ENCODE measurements around the gene ZNF335. TPM values are rescaled to one million over a fixed set of nuclear protein-coding genes. Genes with fewer than 3 reads are reported as not detected.

ZNF335 gene
- total RNA-seq, 1 donor from 2014 or later: 23.9 TPM

GRCh38 chr20:45926731-45927070, 45.3 kb downstream of the ZNF335 start:
- no peaks in the 10 kb centered on the region for H3K27me3 Mint-ChIP-seq (ENCODE audit: unreplicated experiment)
- peaks cover 3% of the 10 kb centered on the region for H3K36me3 Mint-ChIP-seq (ENCODE audit: unreplicated experiment)
- DNase-seq (ENCODE audit: extremely low spot score, unreplicated experiment): no peak
- TF ChIP-seq, protein P1, sequence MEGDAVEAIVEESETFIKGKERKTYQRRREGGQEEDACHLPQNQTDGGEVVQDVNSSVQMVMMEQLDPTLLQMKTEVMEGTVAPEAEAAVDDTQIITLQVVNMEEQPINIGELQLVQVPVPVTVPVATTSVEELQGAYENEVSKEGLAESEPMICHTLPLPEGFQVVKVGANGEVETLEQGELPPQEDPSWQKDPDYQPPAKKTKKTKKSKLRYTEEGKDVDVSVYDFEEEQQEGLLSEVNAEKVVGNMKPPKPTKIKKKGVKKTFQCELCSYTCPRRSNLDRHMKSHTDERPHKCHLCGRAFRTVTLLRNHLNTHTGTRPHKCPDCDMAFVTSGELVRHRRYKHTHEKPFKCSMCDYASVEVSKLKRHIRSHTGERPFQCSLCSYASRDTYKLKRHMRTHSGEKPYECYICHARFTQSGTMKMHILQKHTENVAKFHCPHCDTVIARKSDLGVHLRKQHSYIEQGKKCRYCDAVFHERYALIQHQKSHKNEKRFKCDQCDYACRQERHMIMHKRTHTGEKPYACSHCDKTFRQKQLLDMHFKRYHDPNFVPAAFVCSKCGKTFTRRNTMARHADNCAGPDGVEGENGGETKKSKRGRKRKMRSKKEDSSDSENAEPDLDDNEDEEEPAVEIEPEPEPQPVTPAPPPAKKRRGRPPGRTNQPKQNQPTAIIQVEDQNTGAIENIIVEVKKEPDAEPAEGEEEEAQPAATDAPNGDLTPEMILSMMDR (IDR thresholded peaks at IDR 0.05): no peak
- no peaks in the 10 kb centered on the region for H3K9me3 Mint-ChIP-seq (ENCODE audit: unreplicated experiment)
- H3K4me3 Mint-ChIP-seq (ENCODE audit: unreplicated experiment): no peak overlapping the region
- H3K27ac Mint-ChIP-seq (ENCODE audit: unreplicated experiment): no peak overlapping the region
- peaks cover 32% of the 10 kb centered on the region for H3K4me1 Mint-ChIP-seq (ENCODE audit: unreplicated experiment)

- Mint-ChIP-seq H3K27ac (ENCODE audit: unreplicated experiment) (peak overlapping the region; percentile 90), H3K27me3 (ENCODE audit: unreplicated experiment) (no peaks in the 10 kb centered on the region), H3K36me3 (ENCODE audit: unreplicated experiment) (peaks cover 3% of the 10 kb centered on the region), H3K9me3 (ENCODE audit: unreplicated experiment) (no peaks in the 10 kb centered on the region), H3K4me1 (ENCODE audit: unreplicated experiment) (peaks cover 39% of the 10 kb centered on the region), H3K4me3 (ENCODE audit: unreplicated experiment) (no peak overlapping the region)
- DNase-seq (ENCODE audit: extremely low spot score, unreplicated experiment): no peak
- TF ChIP-seq, protein P1 (IDR thresholded peaks at IDR 0.05): no peak
Measured at GRCh38 chr20:45925821-45926506, 46.0 kb downstream of the ZNF335 start.

GRCh38 chr20:45924391-45925261, 47.4 kb downstream of the ZNF335 start:
- Mint-ChIP-seq H3K4me3 (ENCODE audit: unreplicated experiment) (peak overlapping the region; percentile 50), H3K4me1 (ENCODE audit: unreplicated experiment) (peaks cover 53% of the 10 kb centered on the region), H3K27ac (ENCODE audit: unreplicated experiment) (peak overlapping the region; percentile 90), H3K36me3 (ENCODE audit: unreplicated experiment) (peaks cover 3% of the 10 kb centered on the region), H3K9me3 (ENCODE audit: unreplicated experiment) (no peaks in the 10 kb centered on the region), H3K27me3 (ENCODE audit: unreplicated experiment) (no peaks in the 10 kb centered on the region)
- DNase-seq (ENCODE audit: extremely low spot score, unreplicated experiment): no peak
- TF ChIP-seq, protein P1 (IDR thresholded peaks at IDR 0.05): no peak

DNA sequence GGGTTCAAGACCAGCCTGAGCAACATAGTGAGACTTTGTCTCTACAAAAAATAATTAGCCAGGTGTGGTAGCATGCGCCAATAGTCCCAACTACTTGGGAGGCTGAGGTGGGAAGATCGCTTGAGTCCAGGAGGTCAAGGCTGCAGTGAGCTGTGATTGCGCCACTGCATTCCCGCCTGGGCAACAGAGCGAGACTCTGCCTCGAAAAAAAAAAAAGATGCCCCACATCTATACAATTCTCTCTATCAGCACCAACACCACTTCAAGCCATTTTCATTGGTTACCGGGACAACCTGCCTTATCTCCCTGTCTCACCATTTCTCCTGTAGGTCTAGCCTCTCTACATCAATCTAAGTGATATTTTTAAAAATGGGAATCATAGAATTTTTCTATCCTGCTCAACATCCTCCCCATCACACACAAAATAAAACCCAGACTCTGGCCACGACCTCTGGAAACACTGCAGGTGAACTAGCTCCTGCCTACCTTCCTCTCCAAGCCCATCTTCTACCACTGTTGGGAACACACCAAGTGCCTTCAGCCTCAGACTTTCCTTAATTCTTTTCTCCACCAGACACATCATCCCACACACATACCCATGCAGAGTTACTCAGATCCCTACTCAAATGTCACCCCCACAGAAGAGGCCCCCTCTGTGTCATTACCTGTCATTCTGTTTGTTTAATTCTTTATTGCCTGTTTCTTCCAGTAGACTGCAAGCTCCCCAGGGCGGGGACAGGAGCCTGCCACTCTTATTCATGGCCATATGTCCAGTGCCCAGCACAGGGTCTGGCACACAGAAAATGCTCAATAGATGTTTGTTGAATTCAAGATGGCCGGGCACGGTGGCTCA, 50.4 kb downstream of the ZNF335 start:
- Mint-ChIP-seq H3K4me3 (ENCODE audit: unreplicated experiment) (no peak overlapping the region), H3K36me3 (ENCODE audit: unreplicated experiment) (no peaks in the 10 kb centered on the region), H3K9me3 (ENCODE audit: unreplicated experiment) (no peaks in the 10 kb centered on the region), H3K27me3 (ENCODE audit: unreplicated experiment) (no peaks in the 10 kb centered on the region), H3K27ac (ENCODE audit: unreplicated experiment) (no peak overlapping the region), H3K4me1 (ENCODE audit: unreplicated experiment) (peaks cover 72% of the 10 kb centered on the region)
- no peak for DNase-seq (ENCODE audit: extremely low spot score, unreplicated experiment)
- TF ChIP-seq, protein P1 (IDR thresholded peaks at IDR 0.05): no peak

All from osteocyte (in vitro differentiated cells).